ENCODE measurements around the gene SF1.

SF1 gene

DNA sequence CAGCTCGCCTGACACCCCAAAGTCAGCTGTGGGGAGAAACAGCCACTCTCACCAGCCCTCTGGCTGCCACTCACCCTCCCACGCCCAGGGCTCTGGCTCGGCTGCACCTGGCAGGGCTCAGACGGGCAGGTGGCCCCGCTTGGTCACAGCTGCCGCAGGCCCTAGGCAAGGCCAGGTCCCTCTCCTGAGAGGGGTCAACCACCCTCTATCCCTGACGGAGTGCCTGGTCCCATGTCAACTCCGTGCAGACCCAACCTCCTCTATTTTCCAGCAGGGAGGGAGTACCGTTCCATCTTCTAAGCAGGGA is 22.8 kb upstream of the SF1 start:
- no peak for DNase-seq

GRCh38 chr11:64800303-64801157 is 22.2 kb upstream of the SF1 start:
- no peak for DNase-seq

DNA sequence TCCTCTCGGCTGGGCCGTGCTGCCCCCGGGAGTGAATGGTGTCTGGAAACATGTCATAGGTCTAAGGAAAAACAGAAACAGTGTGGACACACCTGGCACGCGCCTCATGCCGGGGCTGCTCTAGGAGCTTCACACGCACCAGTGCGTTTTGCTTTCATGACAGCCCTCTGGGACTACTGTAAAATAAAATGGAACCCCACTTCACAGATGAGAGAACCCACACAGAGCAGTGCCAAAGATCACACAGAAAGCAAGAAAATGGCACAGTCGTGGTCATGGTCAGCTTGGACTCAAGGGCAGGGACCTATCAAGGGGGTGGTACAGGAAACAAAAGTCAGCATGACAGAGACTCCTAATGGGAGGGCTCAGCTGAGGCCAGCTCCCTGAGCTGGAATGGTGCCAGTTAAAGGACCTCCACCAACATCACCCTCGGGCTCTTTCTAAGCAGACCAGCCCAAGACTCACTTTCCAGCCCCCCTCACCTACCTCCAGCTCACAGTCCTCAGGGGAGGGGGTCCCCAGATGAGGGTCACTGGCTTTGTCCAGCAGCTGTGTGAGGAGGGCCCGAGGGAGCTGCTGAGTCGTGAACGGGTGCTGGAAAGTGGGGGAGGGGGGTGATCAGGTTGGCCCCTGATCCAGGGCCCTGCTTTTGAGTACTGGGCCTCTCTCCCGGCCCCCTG is 21.4 kb upstream of the SF1 start:
- no peak for DNase-seq

DNA sequence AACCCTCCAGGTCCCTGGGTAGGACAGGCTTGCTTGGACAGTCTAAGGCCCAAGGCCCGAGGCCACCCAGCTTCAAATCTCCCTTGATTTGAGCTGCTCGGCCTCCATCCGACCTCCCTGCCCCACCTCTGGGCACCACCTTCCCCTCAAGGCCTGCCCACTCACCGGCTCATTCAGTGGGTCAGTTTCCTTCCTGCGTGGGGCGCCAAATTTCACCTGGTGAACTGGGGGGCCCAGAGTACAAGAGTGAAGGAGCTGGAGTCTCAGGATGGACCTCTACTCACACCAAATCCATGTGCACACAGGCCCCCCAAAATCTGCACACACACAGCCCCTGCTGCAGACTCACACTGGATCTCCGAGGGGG is 20.9 kb upstream of the SF1 start:
- no peak for DNase-seq

DNA sequence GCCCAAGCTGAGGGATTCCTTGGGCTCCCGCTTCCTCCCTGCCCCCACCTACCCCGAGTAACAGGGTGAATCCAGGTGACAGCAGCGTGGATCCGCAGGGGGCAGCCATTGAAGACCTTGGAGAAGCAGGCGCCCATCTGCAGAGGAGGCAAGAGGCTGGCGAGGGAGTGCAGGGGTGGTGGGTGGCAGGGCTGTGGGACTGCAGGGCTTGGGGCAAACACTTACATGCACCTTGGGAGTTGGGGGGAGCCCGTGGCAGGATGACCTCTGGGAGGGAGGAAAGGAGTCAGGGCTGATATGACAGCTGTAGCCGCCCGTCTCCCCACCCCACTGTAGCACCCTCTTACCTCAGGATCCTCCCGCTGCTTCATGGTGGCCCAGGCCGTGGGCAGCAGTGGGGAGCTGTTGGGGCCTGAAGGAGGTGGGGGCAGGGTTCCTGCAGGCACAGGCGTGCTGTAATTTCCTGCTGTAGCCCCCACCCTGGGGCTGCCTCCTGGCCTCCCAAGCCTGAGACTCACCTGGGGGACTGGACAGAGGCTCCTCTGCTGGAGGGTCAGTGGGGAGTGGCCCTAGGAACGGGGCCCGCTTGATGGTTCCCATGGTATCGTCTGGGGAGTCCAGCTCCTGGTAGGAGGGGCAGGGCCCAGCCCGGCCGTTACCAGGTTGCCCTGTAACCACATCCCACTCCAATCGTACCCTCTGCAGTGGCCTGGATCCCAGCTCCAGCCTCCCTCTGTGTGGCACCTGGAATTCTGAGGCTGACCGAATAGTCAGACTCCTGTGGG is 18.6 kb upstream of the SF1 start:
- no peak for DNase-seq

GRCh38 chr11:64796047-64796756 is 17.9 kb upstream of the SF1 start:
- no peak for DNase-seq

DNA sequence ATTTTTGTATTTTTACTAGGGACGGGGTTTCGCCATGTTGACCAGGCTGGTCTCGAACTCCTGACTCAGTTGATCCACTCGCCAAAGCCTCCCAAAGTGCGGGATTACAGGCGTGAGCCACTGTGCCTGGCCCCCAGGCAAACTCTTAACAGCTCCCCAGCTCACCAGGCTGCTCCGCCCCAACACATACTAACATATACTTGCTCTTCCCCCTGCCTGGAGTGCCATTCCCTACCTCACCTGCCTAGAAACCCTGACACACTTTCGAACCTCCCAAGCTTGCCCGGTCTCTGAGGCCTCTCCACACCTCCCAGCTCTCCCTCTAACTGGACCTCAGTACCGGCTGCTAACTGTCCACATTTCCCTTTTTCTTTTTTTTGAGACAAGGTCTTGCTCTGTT is 16.2 kb upstream of the SF1 start:
- DNase-seq: no peak

GRCh38 chr11:64793271-64794160 is 15.2 kb upstream of the SF1 start:
- no peak for DNase-seq

GRCh38 chr11:64792482-64792881 is 14.1 kb upstream of the SF1 start:
- DNase-seq: no peak

DNA sequence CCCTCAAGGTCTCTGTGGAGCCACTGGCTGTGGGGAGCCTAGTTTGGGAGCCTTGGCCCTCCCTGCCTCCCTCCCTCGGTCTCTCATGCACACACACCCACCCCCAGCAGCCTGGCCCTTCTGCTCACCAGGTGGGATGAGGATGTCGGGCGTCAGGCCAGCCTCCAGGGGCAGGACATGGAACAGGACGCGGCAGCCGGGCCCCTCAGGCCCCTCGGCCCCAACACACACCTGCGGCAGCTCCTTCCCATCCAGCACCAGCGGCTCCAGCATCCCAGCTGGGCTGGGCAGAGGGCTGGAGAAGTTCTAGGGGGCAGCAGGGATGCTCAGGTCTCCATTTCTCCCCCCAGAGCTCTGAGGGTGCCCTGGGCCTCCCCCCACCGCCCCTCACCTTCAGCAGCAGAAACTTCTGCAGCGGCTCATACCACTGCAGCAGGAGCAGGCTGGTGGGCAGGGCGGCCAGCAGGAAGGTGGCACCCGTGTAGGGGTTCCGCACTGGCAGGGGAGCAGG is 13.5 kb upstream of the SF1 start:
- no peak for DNase-seq

DNA sequence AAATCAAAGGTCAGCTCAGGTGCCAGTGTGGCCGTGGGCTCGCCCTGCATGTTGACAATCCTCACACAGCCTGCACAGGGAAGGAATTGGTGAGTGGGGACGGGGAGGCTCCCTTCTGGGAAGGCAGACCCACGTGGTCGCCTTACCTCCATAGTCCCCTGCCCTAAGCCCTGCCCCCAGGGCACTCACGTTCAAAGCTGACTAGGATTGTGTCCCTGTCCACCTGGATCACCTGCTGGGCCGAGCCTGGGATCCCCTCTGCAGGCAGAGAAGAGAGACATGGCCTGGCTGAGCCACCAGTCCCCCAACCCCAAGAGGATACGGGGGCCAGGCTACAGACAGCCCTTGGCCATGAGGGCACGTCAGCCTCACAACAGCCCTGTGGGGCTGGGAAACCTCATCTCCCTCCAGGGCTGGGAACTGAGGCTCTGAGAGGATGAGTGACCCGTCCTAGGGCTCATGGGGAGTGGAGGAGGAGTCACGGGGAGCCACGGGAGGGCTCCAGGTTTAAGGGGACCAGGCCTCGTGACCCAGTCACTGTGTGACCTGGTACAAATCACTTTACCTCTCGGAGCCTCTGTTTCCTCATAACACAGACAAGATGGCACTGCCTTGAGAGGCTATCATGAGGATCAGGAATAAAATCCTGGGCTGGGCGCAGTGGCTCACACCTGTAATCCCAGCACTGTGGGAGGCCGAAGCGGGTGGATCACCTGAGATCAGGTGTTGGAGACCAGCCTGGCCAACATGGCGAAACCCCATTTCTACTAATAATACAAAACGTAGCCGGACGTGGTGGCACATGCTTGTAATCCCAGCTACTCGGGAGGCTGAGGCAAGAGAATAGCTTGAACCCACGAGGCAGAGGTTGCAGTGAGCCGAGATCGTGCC is 12.1 kb upstream of the SF1 start:
- no peak for DNase-seq

- no peak for DNase-seq
Observed at GRCh38 chr11:64789331-64790204, 11.2 kb upstream of the SF1 start.

DNA sequence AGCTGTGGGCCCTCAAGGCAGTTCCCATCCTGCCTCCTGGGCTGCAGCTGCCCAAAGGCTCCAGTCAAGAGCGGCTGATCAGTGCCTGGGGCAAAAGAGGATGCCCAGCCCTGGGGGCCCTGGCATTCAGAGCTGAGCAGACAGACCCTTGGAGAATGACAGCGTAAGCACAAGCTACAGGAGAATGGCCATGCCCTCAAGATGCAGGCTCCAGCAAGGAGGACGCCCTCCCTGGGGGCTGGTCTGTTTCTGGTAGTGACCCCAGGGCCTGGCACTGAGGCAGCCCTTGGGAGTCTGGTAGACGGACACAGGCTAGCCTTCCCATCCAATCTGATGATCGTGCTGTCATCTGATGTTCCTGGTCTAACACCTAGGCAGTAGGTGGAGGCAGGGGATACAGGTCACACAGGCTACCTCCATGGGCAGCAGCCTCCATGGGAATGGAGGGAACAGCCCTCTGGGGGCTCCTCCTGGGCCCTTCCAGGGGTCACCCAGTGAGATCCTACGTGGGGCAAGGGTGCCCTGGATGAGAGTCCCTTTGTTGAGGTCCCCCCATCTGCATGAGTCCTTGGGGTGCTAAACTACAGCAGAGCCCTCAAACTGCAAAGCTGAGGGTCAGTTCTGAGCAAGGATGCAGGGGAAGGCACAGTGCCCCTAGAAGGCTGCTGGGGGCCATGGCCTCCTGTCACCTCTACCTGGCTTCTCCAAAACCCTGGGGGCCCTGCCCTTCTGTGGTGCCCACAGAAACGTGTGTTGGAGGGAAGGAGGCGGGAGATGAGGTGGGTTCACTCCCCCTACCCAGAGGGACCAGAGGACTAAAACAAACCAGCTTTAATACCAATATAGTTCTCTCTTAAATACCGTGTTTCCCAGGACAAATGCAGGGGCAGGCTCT is 10.2 kb upstream of the SF1 start:
- no peak for DNase-seq

DNA sequence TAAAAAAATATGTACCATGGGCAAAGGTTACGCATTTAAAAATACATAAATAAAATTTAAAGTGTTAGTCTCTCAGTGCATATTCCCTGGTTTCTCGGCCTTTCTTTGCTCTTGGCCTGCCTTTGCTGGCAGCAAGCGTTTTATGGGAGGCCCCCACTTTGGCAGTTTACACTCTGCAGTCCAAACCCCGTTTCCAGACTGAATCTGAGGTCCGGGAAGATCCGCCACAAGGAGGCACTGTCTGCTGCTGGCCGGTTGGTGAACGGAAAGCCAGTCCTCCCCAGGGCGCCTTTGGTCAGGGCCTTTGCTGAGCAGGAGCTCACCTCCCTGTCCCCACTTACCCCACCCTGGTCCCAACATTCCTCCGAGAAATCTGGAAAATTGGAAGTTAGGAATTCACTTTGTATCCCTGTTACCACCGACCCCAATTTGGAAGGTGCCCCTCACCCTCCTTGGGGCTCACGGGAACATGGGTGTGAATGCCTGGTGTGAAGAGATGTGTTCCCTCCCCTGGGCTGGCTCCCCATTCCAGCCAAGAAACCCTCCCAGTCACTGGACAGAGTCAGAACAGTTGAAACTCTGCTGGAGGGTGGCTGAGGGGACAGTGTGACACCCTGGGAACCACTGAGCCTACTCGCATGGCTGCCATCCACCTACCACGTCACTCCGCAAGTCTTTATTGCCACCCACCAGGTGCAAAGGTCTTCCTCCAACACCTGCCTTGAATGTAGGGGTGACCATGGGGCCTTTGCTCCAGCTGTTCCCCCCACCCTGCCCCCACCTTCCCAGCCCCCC is 9.4 kb upstream of the SF1 start:
- peak; percentile 61 for DNase-seq

DNA sequence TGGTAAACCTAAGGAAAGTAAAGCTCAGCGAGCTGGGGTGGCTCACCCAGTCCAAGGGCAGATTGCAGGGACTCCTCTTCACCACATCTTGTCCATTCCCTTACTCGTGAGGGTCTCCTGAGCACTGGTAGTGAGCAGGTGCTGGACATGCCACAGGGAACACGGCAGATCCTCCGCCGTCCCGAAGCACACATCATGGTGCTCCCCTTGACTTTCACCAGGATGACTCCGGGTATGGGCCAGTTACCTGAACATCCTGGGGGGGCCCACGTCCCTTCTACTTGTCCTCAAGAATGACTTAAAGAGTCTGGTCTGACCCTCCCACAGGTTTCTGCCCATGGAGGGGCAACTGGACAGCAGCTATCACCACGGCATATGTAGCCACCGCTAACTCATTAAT is 8.0 kb upstream of the SF1 start:
- no peak for DNase-seq

DNA sequence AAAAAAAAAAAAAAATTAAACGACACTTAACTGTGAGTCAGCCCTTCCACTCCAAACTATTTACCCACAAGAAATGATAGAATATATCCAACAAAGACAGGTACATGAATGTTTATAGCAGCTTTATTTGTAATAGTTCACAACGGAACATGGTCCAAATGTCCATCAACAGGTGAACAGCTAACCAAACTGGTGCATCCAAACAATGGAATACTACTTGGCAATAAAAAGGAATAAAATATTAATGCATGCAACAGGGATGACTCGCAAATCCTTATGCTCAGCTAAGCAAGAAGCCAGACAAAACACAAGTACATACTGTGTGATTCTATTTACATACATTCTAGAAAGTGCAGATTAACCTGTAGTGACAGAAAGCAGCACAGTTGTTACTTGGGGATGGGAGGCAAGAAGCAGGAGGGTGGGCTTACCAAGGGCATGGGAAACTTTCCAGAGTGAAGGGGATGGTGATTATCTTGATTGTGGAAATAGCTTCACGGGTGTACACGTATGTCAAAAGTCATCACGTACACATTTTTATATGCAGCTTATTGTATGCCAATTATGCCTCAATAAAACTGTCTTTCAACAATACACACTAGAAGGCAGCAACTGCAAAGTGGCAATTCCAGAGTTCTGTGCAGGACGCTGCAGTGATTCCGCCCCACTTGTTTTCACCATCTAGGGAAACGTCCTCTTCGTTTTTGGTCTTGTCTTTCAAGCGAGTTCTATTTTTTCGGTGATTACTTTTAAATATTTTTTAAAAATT is 6.7 kb upstream of the SF1 start:
- DNase-seq: no peak

GRCh38 chr11:64778223-64778472 is 194 bp downstream of the SF1 start:
- no peak for DNase-seq

Measured in inflammatory macrophage treated with lipopolysaccharide for 4 hours (primary cell).